Measurements from ENCODE around the gene STAT1. TPM values are rescaled to one million over a fixed set of nuclear protein-coding genes. Genes with fewer than 3 reads are reported as not detected.
A peak's percentile ranks its signal among the peaks of the same experiment; 100 is the strongest.

STAT1 gene
- total RNA-seq, 1 donor from 2014 or later = 86.9 TPM

- no peak for DNase-seq (ENCODE audit: low read depth)
- no peak overlapping the region for H3K4me3 ChIP-seq (ENCODE audit: low read depth, low read length)
- TF ChIP-seq CTCF (conservative IDR thresholded peaks at IDR 0.05; ENCODE audit: low read depth, low read length) = no peak
These were observed 1.9 kb upstream of the STAT1 start for GRCh38 chr2:191015831-191016230.

- no peak for DNase-seq (ENCODE audit: low read depth)
- TF ChIP-seq CTCF (conservative IDR thresholded peaks at IDR 0.05; ENCODE audit: low read depth, low read length) = no peak
- H3K4me3 ChIP-seq (ENCODE audit: low read depth, low read length) = no peak overlapping the region
These were observed 1.3 kb upstream of the STAT1 start for GRCh38 chr2:191015239-191015638.

- DNase-seq (ENCODE audit: low read depth) = no peak
- TF ChIP-seq CTCF (conservative IDR thresholded peaks at IDR 0.05; ENCODE audit: low read depth, low read length) = no peak
- peak overlapping the region; percentile 95 for H3K4me3 ChIP-seq (ENCODE audit: low read depth, low read length)
These were observed 666 bp upstream of the STAT1 start for GRCh38 chr2:191014653-191015020.

- DNase-seq (ENCODE audit: low read depth) = no peak
- TF ChIP-seq CTCF (conservative IDR thresholded peaks at IDR 0.05; ENCODE audit: low read depth, low read length) = no peak
- H3K4me3 ChIP-seq (ENCODE audit: low read depth, low read length) = peak overlapping the region; percentile 95
These were observed 364 bp downstream of the STAT1 start for GRCh38 chr2:191013682-191013931.

- DNase-seq (ENCODE audit: low read depth) = no peak
- peak overlapping the region; percentile 95 for H3K4me3 ChIP-seq (ENCODE audit: low read depth, low read length)
- TF ChIP-seq CTCF (conservative IDR thresholded peaks at IDR 0.05; ENCODE audit: low read depth, low read length) = no peak
These were observed 908 bp downstream of the STAT1 start for GRCh38 chr2:191012845-191013681.

GRCh38 chr2:191012346-191012745 lies 1.6 kb downstream of the STAT1 start:
- DNase-seq (ENCODE audit: low read depth) = no peak
- H3K4me3 ChIP-seq (ENCODE audit: low read depth, low read length) = peak overlapping the region; percentile 95
- TF ChIP-seq CTCF (conservative IDR thresholded peaks at IDR 0.05; ENCODE audit: low read depth, low read length) = no peak

Data from epithelial cell of proximal tubule (primary cell).